SK-N-SH (cell line): ENCODE data around the gene UBE3B. TPM values are rescaled to one million over a fixed set of nuclear protein-coding genes. Genes with fewer than 3 reads are reported as not detected.

Experiments used
- EP300 ChIP-seq, 2 experiments: IDR thresholded peaks; 2 replicates each; pipeline versions ENCODE4 v1.4.0 to v1.6.1; 2012; ENCODE audit warnings: borderline replicate concordance in 1 of 2, low read depth in 1 of 2, low read length in 1 of 2
- FOXJ3 ChIP-seq: sonication (generic); formaldehyde crosslinking; IDR thresholded peaks from 2 replicates; pipeline ENCODE4 v1.5.1; 2020; ENCODE audit warnings: mild to moderate bottlenecking, missing genetic modification reagents
- JUND ChIP-seq: IDR thresholded peaks from 2 replicates; pipeline ENCODE4 v1.4.0; 2012
- MXI1 ChIP-seq: IDR thresholded peaks from 2 replicates; pipeline ENCODE4 v1.6.1; 2012; ENCODE audit warnings: mild to moderate bottlenecking, low read depth, low read length, improper control_type of control experiment
- NFIC ChIP-seq: IDR thresholded peaks from 2 replicates; pipeline ENCODE4 v1.4.0; 2012; ENCODE audit warnings: borderline replicate concordance
- TAF1 ChIP-seq: IDR thresholded peaks from 2 replicates; pipeline ENCODE4 v1.6.1; 2012; ENCODE audit warnings: low read depth, mild to moderate bottlenecking, low read length, moderate library complexity, borderline replicate concordance
- TCF12 ChIP-seq: IDR thresholded peaks from 2 replicates; pipeline ENCODE4 v1.4.0; 2012
- TEAD4 ChIP-seq: IDR thresholded peaks from 2 replicates; pipeline ENCODE4 v1.4.0; 2012; ENCODE audit warnings: mild to moderate bottlenecking, borderline replicate concordance; ENCODE audit not compliant: insufficient read depth
- polyA plus RNA-seq, 3 experiments: library from polyadenylated mRNA; depleted of rRNA; stranded (reverse); fragments of >200 nt; gene quantifications; 2 replicates each; pipeline ENCODE4 v1.2.3, GENCODE V29; 2012
- TF ChIP-seq, protein P1 (sequence below): IDR thresholded peaks from 2 replicates; pipeline ENCODE4 v1.4.0; 2012; ENCODE audit warnings: low read depth, borderline replicate concordance
- TF ChIP-seq, protein P2 (sequence below): IDR thresholded peaks from 2 replicates; pipeline ENCODE4 v1.6.1; 2012; ENCODE audit warnings: mild to moderate bottlenecking, low read depth, low read length, moderate library complexity
- TF ChIP-seq, protein P3 (sequence below): fragments of 150-350 bp; IDR thresholded peaks from 2 replicates; pipeline ENCODE4 v1.6.1; 2016; ENCODE audit warnings: mild to moderate bottlenecking, low read depth, low read length
- TF ChIP-seq, protein P4 (sequence below): fragments of 150-350 bp; IDR thresholded peaks from 2 replicates; pipeline ENCODE4 v1.6.1; 2017; ENCODE audit warnings: antibody characterized with exemption, low read length, low read depth, borderline replicate concordance
- TF ChIP-seq, protein P5 (sequence below): IDR thresholded peaks from 2 replicates; pipeline ENCODE4 v1.4.0; 2012; ENCODE audit warnings: low read depth

Gene UBE3B
- polyA plus RNA-seq, 1 of the 3 experiments (the other 2 are of a cell fraction) = 28.6 TPM

DNA sequence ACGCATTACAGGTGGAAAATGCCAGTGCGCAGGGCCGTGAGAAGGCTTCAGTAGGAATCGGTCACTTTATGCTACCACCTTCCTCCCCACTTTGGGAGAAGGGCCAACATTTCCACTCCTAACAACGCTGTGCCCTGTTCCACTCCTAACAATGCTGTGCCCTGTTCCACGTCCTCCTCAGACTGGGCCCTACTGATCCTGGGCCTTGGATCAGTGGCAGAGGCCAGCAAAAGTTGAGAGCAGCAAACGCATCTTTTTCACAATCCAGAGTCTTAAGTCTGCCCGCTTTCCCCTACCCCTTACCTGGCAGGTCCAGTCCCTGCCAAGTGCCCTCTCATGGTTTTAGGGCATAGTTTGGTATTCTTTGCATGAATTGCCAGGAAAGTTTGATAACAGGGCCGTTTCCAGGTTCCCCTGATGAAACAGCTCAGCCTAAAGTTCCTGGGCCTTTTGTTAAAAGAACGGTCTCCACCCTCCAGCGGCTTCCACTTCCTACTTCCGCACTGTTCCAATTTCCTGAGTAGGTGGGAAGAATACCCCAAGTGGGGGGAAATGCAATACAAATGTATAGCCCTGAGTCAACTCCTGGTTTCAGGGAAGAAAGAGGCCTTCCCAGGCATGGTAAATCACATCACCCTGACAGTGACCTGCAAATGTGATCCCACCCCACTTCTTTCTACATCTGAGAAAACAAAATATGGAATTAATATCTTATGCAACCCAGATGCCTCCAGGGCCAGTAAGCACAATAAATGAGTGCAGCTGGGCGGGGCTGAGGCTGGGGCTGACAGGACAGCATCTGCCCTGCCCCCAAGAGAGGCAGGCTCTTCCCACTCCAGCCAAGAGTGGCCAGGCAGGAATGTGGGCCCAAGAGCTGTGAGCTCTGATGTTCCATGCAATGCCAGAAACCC is 15.3 kb upstream of the UBE3B start (continued):
- TF ChIP-seq, protein P1, sequence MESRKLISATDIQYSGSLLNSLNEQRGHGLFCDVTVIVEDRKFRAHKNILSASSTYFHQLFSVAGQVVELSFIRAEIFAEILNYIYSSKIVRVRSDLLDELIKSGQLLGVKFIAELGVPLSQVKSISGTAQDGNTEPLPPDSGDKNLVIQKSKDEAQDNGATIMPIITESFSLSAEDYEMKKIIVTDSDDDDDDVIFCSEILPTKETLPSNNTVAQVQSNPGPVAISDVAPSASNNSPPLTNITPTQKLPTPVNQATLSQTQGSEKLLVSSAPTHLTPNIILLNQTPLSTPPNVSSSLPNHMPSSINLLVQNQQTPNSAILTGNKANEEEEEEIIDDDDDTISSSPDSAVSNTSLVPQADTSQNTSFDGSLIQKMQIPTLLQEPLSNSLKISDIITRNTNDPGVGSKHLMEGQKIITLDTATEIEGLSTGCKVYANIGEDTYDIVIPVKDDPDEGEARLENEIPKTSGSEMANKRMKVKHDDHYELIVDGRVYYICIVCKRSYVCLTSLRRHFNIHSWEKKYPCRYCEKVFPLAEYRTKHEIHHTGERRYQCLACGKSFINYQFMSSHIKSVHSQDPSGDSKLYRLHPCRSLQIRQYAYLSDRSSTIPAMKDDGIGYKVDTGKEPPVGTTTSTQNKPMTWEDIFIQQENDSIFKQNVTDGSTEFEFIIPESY = peak; percentile 36; the same call in 1 of the 2 replicates
- TF ChIP-seq TAF1 (no peak), TCF12 (peak; percentile 95), FOXJ3 (CRISPR knock-in tag) (no peak), MXI1 (peak; percentile 13; the same call in 1 of the 2 replicates), NFIC (peak; percentile 79), JUND (peak; percentile 52), EP300 (IDR thresholded peaks at IDR 0.05; ENCODE audit: borderline replicate concordance in 1 of 2, low read depth in 1 of 2, low read length in 1 of 2) (peak in 1 of 2 experiments; percentile 66; a peak in 1 of 4 replicates), TEAD4 (peak; percentile 70; the same call in 1 of the 2 replicates)
- TF ChIP-seq, protein P2, sequence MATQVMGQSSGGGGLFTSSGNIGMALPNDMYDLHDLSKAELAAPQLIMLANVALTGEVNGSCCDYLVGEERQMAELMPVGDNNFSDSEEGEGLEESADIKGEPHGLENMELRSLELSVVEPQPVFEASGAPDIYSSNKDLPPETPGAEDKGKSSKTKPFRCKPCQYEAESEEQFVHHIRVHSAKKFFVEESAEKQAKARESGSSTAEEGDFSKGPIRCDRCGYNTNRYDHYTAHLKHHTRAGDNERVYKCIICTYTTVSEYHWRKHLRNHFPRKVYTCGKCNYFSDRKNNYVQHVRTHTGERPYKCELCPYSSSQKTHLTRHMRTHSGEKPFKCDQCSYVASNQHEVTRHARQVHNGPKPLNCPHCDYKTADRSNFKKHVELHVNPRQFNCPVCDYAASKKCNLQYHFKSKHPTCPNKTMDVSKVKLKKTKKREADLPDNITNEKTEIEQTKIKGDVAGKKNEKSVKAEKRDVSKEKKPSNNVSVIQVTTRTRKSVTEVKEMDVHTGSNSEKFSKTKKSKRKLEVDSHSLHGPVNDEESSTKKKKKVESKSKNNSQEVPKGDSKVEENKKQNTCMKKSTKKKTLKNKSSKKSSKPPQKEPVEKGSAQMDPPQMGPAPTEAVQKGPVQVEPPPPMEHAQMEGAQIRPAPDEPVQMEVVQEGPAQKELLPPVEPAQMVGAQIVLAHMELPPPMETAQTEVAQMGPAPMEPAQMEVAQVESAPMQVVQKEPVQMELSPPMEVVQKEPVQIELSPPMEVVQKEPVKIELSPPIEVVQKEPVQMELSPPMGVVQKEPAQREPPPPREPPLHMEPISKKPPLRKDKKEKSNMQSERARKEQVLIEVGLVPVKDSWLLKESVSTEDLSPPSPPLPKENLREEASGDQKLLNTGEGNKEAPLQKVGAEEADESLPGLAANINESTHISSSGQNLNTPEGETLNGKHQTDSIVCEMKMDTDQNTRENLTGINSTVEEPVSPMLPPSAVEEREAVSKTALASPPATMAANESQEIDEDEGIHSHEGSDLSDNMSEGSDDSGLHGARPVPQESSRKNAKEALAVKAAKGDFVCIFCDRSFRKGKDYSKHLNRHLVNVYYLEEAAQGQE = peak; percentile 26; the same call in 1 of the 2 replicates
- TF ChIP-seq, protein P3, sequence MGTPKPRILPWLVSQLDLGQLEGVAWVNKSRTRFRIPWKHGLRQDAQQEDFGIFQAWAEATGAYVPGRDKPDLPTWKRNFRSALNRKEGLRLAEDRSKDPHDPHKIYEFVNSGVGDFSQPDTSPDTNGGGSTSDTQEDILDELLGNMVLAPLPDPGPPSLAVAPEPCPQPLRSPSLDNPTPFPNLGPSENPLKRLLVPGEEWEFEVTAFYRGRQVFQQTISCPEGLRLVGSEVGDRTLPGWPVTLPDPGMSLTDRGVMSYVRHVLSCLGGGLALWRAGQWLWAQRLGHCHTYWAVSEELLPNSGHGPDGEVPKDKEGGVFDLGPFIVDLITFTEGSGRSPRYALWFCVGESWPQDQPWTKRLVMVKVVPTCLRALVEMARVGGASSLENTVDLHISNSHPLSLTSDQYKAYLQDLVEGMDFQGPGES = no peak
- TF ChIP-seq, protein P4, sequence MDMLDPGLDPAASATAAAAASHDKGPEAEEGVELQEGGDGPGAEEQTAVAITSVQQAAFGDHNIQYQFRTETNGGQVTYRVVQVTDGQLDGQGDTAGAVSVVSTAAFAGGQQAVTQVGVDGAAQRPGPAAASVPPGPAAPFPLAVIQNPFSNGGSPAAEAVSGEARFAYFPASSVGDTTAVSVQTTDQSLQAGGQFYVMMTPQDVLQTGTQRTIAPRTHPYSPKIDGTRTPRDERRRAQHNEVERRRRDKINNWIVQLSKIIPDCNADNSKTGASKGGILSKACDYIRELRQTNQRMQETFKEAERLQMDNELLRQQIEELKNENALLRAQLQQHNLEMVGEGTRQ = no peak
- TF ChIP-seq, protein P5, sequence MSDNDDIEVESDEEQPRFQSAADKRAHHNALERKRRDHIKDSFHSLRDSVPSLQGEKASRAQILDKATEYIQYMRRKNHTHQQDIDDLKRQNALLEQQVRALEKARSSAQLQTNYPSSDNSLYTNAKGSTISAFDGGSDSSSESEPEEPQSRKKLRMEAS = peak; percentile 74
